Myocyte (in vitro differentiated cells): ENCODE measurements around the gene CARD10. TPM values are rescaled to one million over a fixed set of nuclear protein-coding genes. Genes with fewer than 3 reads are reported as not detected.

ENCODE experiments used
- DNase-seq: peaks from one replicate; pipeline ENCODE4 v3.0.0-alpha.2; 2012; ENCODE audit warnings: low read depth
- total RNA-seq: library from RNA; depleted of rRNA; stranded (reverse); fragments of >200 nt; gene quantifications from 2 replicates; pipeline ENCODE4 v1.2.3, GENCODE V29; 2014

The CARD10 gene
- total RNA-seq, 1 donor from 2014 or later = 5.7 TPM

- DNase-seq = no peak
Observed at GRCh38 chr22:37442537-37442936, 76.7 kb downstream of the CARD10 start.

- DNase-seq = no peak
Observed at GRCh38 chr22:37442135-37442534, 77.1 kb downstream of the CARD10 start.

DNA sequence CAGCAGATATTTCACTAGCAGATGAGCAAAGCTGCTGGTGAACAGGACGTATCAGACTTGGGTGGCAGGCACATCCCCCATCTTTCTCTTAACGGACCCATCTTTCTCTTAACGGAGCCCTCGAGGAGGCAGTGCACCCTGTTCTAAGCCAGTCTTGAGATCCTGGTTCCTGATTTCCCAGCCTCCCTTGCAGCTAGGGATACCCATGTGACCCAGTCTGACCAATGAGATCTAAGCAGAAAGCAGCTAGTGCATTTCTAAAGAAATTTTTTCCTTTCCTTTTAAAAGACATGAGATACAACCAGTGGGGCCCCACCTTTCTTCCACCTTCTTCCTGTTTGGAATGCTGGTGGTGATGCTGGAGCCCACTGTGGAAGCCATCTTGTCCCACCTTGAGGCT is 78.3 kb downstream of the CARD10 start:
- DNase-seq = no peak

Other genes starting within 250 kb of the CARD10 start
- gene CYTH4, start 236.9 kb downstream of the CARD10 start, total RNA-seq = not detected in 2 replicates
- gene ELFN2, start 91.9 kb downstream of the CARD10 start, total RNA-seq = 0.05 and 0.21 TPM in 2 replicates
- 0.51 and 0.68 TPM in 2 replicates for gene MFNG, start 33.0 kb downstream of the CARD10 start, total RNA-seq
- 76.4 and 76.6 TPM in 2 replicates for gene CDC42EP1, start 41.1 kb upstream of the CARD10 start, total RNA-seq
- gene LGALS2, start 60.7 kb upstream of the CARD10 start, total RNA-seq = not detected in 2 replicates
- 50.6 and 65.0 TPM in 2 replicates for gene GGA1, start 89.4 kb upstream of the CARD10 start, total RNA-seq
- gene SH3BP1, start 120.3 kb upstream of the CARD10 start, total RNA-seq = not detected in 2 replicates
- gene PDXP, start 139.3 kb upstream of the CARD10 start, total RNA-seq = 30.0 and 34.5 TPM in 2 replicates
- gene LGALS1, start 156.2 kb upstream of the CARD10 start, total RNA-seq = 1,391 and 2,910 TPM in 2 replicates
- gene NOL12, start 166.9 kb upstream of the CARD10 start, total RNA-seq = 11.5 and 30.4 TPM in 2 replicates
- gene TRIOBP, start 177.6 kb upstream of the CARD10 start, total RNA-seq = 26.6 and 33.0 TPM in 2 replicates